A549 (cell line): ENCODE results near the gene SNX6.
"Not testable (repeated sequence)": the region's sequence is repeated elsewhere in the genome, so short reads cannot be mapped to it uniquely, and the experiment has no call there.

ENCODE experiments used
- CBX2 ChIP-seq: fragments of 200-600 bp; sonication (generic); IDR thresholded peaks from 2 replicates; pipeline ENCODE4 v1.6.1; 2016; ENCODE audit warnings: low read depth, mild to moderate bottlenecking, borderline replicate concordance
- CEBPB ChIP-seq, 2 experiments: fragments of >200 bp in 1 of 2; sonication (Bioruptor Twin) in 1 of 2; formaldehyde crosslinking in 1 of 2; IDR thresholded peaks; 2 replicates each; pipeline ENCODE4 v1.6.1; 2012 to 2016
- CTCF ChIP-seq: fragments of >200 bp; sonication (Bioruptor Twin); formaldehyde crosslinking; IDR thresholded peaks from 3 replicates; pipeline ENCODE4 v1.5.1; 2016
- FOSB ChIP-seq: fragments of 250-450 bp; sonication (Bioruptor Pico); IDR thresholded peaks from 2 replicates; pipeline ENCODE4 v1.5.0; 2020; ENCODE audit warnings: mild to moderate bottlenecking, moderate library complexity
- HDAC2 ChIP-seq: fragments of 200-600 bp; sonication (generic); IDR thresholded peaks from 2 replicates; pipeline ENCODE4 v1.6.1; 2016
- NFE2L2 ChIP-seq: fragments of 150-350 bp; conservative IDR thresholded peaks from 2 replicates; pipeline ENCODE4 v1.6.1; 2014; ENCODE audit warnings: low read length
- POLR2A ChIP-seq: IDR thresholded peaks from 2 replicates; pipeline ENCODE4 v1.6.1; 2012; ENCODE audit warnings: mild to moderate bottlenecking, low read length
- RFX5 ChIP-seq: fragments of 450-650 bp; IDR thresholded peaks from 2 replicates; pipeline ENCODE4 v1.7.1; 2014; ENCODE audit warnings: antibody characterized with exemption, mild to moderate bottlenecking, moderate library complexity
- SMC3 ChIP-seq: fragments of >200 bp; sonication (Bioruptor Twin); formaldehyde crosslinking; IDR thresholded peaks from 3 replicates; pipeline ENCODE4 v1.6.1; 2018; ENCODE audit warnings: inconsistent platforms

- not testable (repeated sequence) for TF ChIP-seq RFX5; CTCF; NFE2L2; FOSB (CRISPR knock-in tag); HDAC2; CBX2; CEBPB (IDR thresholded peaks at IDR 0.05); POLR2A; SMC3
Observed at GRCh38 chr14:34521071-34521470, 108.9 kb downstream of the SNX6 start.
